Kidney (tissue), 14 donors: ENCODE measurements around the gene SWSAP1. TPM values are rescaled to one million over a fixed set of nuclear protein-coding genes. Genes with fewer than 3 reads are reported as not detected.
"Not testable (repeated sequence)": the region's sequence is repeated elsewhere in the genome, so short reads cannot be mapped to it uniquely, and the experiment has no call there.

ENCODE experiments used
- DNase-seq, 5 donors: peaks; one replicate each; pipeline ENCODE4 v3.0.0-alpha.2; 2013 to 2020
- FAIRE-seq: peaks from 2 replicates; lab custom pipeline; 2012; peaks lifted over from hg19 to GRCh38; lab: Jason Lieb, UNC
- H3K27ac ChIP-seq, 2 donors: one replicate each; pipeline ENCODE4 v1.7.0; 2013; ENCODE audit warnings: low read depth in 2 of 2, low read length in 2 of 2, inconsistent platforms in 1 of 2
- H3K27me3 ChIP-seq: one replicate; pipeline ENCODE4 v1.7.1; 2013; ENCODE audit warnings: low read length, inconsistent platforms; ENCODE audit not compliant: control insufficient read depth, insufficient read depth
- H3K36me3 ChIP-seq, 3 donors: one replicate each; pipeline versions ENCODE4 v1.7.0 to v1.7.1; 2013; ENCODE audit warnings: low read length in 3 of 3, control low read depth in 1 of 3, inconsistent platforms in 1 of 3; ENCODE audit not compliant: insufficient read depth in 3 of 3, control insufficient read depth in 2 of 3
- H3K4me1 ChIP-seq, 3 donors: one replicate each; pipeline versions ENCODE4 v1.7.0 to v1.7.1; 2013; ENCODE audit warnings: low read length in 3 of 3, inconsistent platforms in 1 of 3, low read depth in 1 of 3; ENCODE audit not compliant: control insufficient read depth in 2 of 3, insufficient read depth in 2 of 3
- H3K4me3 ChIP-seq, 3 donors: one replicate each; pipeline versions ENCODE4 v1.7.0 to v1.8.1; 2013; ENCODE audit warnings: low read length in 3 of 3, control low read depth in 1 of 3, inconsistent platforms in 1 of 3
- H3K9ac ChIP-seq, 3 donors: one replicate each; pipeline versions ENCODE4 v1.7.0 to v1.7.1; 2013; ENCODE audit warnings: low read length in 3 of 3, control low read depth in 1 of 3, inconsistent platforms in 1 of 3
- H3K9me3 ChIP-seq, 3 donors: one replicate each; pipeline versions ENCODE4 v1.7.0 to v1.7.1; 2013; ENCODE audit warnings: low read length in 3 of 3, control low read depth in 1 of 3, inconsistent platforms in 1 of 3; ENCODE audit not compliant: control insufficient read depth in 2 of 3, insufficient read depth in 1 of 3
- CTCF ChIP-seq: IDR thresholded peaks from 3 replicates; pipeline ENCODE4 v1.5.1; 2012; ENCODE audit warnings: mild to moderate bottlenecking, moderate library complexity, borderline replicate concordance; ENCODE audit not compliant: insufficient read depth; ENCODE audit errors: extremely low read depth
- intact Hi-C: fragments of 100-400 bp; cut with DNase I; formaldehyde crosslinking; loops from one replicate; pipeline ENCODE4 v1.11.1; 2022
- polyA plus RNA-seq: library from polyadenylated mRNA; stranded (reverse); fragments of 350-450 nt; fragmentation: Illumina TruSeq; extraction: RNeasy Lipid Tissue Mini Kit (QIAGEN cat#74804); gene quantifications from one replicate; pipeline ENCODE4 v1.2.3, GENCODE V29; 2014; ENCODE audit warnings: low read depth, low replicate concordance; ENCODE audit not compliant: insufficient read depth
- total RNA-seq: library from RNA; stranded (reverse); fragmentation: NEBNext Ultra II Directional; extraction: Animal tissue kit (Norgen Biotek cat#: 25700); gene quantifications from one replicate; pipeline ENCODE4 v1.2.1, GENCODE V29; 2021
- donor health status: control.
- donor health status: control.
- donor health status: control.
- donor health status: control.
- donor health status: control.
- donor health status: DM: yes; HTN: yes; CAD: no.
- donor health status: Normal renal cell carcinoma (clear cell type).

Gene SWSAP1
- total and polyA plus RNA-seq, 2 donors from 2014 or later = 4.1 to 6.2 TPM

DNA sequence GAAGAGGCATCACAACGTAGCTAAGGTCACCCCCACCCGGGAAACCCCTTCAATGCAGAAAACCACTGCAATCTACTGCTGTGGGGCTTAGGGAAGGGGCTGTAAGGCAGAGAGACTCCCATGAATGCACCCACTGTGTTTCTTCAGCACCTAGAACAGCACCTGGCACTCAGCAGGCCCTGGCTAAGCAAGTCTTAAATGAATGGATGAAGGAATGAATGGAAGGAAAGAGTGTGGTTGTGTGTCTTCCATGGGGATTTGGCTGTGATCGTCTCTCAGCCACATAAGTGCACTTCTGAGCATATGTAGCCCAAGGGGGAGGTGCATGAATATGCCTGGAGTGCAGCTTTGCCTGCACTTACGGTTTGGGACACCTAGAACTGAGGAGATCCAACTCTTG, 25.3 kb upstream of the SWSAP1 start:
- no peaks in the 10 kb centered on the region for H3K36me3 ChIP-seq
- FAIRE-seq (no peak), DNase-seq (no peak)
- intact Hi-C loops = no loop called here
- no peak for TF ChIP-seq CTCF
- H3K27me3 ChIP-seq = no peaks in the 10 kb centered on the region
- no peak overlapping the region for H3K4me3 ChIP-seq
- H3K4me1 ChIP-seq = peaks cover 0 to 11% (median 0%) of the 10 kb centered on the region in 3 donors
- H3K9ac ChIP-seq = no peak overlapping the region
- H3K9me3 ChIP-seq = peaks cover 0 to 6% (median 0%) of the 10 kb centered on the region in 3 donors
- no peak overlapping the region for H3K27ac ChIP-seq

DNA sequence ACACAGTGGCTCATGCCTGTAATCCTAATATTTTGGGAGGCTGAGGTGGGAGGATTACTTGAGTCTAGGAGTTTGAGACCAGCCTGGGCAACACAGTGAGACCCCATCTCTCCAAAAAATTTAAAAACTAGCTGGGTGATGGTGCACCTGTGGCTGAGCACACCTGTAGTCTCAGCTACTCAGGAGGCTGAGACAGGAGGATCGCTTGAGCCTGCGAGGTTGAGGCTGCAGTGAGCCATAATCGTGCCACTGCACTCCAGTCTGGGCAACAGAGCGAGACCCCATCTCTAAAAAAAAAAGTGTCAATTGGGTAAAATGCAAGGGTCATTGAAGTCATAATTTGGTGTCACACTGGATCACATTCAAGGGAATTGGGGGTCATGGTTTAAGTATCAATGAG, 20.4 kb upstream of the SWSAP1 start:
- H3K9ac ChIP-seq, DNase-seq, FAIRE-seq, H3K4me3 ChIP-seq, H3K4me1 ChIP-seq, intact Hi-C loops, H3K27me3 ChIP-seq, H3K9me3 ChIP-seq, H3K27ac ChIP-seq, H3K36me3 ChIP-seq: not testable (repeated sequence)

- TF ChIP-seq CTCF = no peak
- peaks cover 2% of the 10 kb centered on the region for H3K27me3 ChIP-seq
Observed at GRCh38 chr19:11355160-11356073, 19.0 kb upstream of the SWSAP1 start, which contains the start of gene PLPPR2. PLPPR2 (plus strand) TSS chr19:11355432; CDS start chr19:11357674, 2,242 bp downstream.

DNA sequence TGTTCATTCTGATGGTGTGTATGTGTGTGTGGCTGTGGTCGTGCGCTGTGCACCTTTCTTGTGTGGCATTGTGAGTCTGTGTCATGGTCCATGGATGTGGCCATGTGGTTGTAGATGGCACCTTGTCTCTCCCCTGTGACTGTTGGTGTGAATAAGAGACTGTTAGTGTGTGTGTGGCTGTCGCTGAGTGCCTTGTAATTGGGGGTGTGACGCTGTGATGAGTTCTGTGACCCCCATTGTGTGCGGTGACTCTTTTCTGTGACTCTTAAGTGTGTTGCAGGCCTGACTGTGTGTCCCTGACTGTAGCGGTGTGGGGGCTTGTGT, 18.4 kb upstream of the SWSAP1 start:
- DNase-seq = no peak
- H3K27me3 ChIP-seq = peaks cover 2% of the 10 kb centered on the region
- H3K9me3 ChIP-seq = no peaks in the 10 kb centered on the region
- H3K4me1 ChIP-seq = peaks cover 3 to 8% (median 4%) of the 10 kb centered on the region in 3 donors
- no peaks in the 10 kb centered on the region for H3K36me3 ChIP-seq
- intact Hi-C loops = no loop called here
- H3K4me3 ChIP-seq = peak overlapping the region; percentile 55 to 92 (median 65)
- no peak overlapping the region for H3K27ac ChIP-seq
- no peak for TF ChIP-seq CTCF
- peak overlapping the region; percentile 62 to 78 (median 71) for H3K9ac ChIP-seq
- FAIRE-seq = no peak

More at GRCh38 chr19:11355160-11356073, 19.0 kb upstream of the SWSAP1 start, which contains the start of gene PLPPR2:
- no peak within 1 kb of the TSS for H3K27ac ChIP-seq
- H3K9me3 ChIP-seq = no peaks in the 10 kb centered on the region
- peak within 1 kb of the TSS; percentile 62 to 78 (median 71) for H3K9ac ChIP-seq
- H3K36me3 ChIP-seq = no peaks in the 10 kb centered on the region
- no peak for FAIRE-seq
- H3K4me1 ChIP-seq = peaks cover 3 to 8% (median 4%) of the 10 kb centered on the region in 3 donors
- intact Hi-C loops = no loop called here
- DNase-seq = peak; percentile 85 to 98 (median 95)
- peak within 1 kb of the TSS; percentile 55 to 92 (median 65) for H3K4me3 ChIP-seq
